GM12874 (cell line): Measurements from ENCODE around the gene TMEM218.

Experiments used
- CTCF ChIP-seq: IDR thresholded peaks from 2 replicates; pipeline ENCODE4 v1.5.1; 2011; ENCODE audit warnings: low read depth, mild to moderate bottlenecking, control low read depth, low read length, moderate library complexity; ENCODE audit not compliant: insufficient read depth

Gene TMEM218

GRCh38 chr11:125154378-125155099 lies 43.1 kb upstream of the TMEM218 start:
- no peak for TF ChIP-seq CTCF

GRCh38 chr11:125153837-125154236 lies 42.4 kb upstream of the TMEM218 start:
- TF ChIP-seq CTCF: no peak

GRCh38 chr11:125148743-125149142 lies 37.3 kb upstream of the TMEM218 start:
- no peak for TF ChIP-seq CTCF

- TF ChIP-seq CTCF: no peak
Observed at GRCh38 chr11:125148011-125148410, 36.6 kb upstream of the TMEM218 start.

- no peak for TF ChIP-seq CTCF
Observed at GRCh38 chr11:125147280-125147679, 35.9 kb upstream of the TMEM218 start.

GRCh38 chr11:125146232-125146631 lies 34.8 kb upstream of the TMEM218 start:
- TF ChIP-seq CTCF: no peak

GRCh38 chr11:125141686-125142535 lies 30.5 kb upstream of the TMEM218 start:
- peak; percentile 92 for TF ChIP-seq CTCF
